WI38 (cell line): ENCODE measurements around the gene PRKAG3.

ENCODE experiments used
- H3K4me3 ChIP-seq: 2 replicates; pipeline ENCODE4 v1.5.1; 2011; ENCODE audit warnings: low read depth, mild to moderate bottlenecking, control low read depth, low read length
- CTCF ChIP-seq: IDR thresholded peaks from 2 replicates; pipeline ENCODE4 v1.5.1; 2012; ENCODE audit warnings: low read depth, mild to moderate bottlenecking, control low read depth, low read length

Gene PRKAG3

GRCh38 chr2:218788529-218789255, 42.9 kb downstream of the PRKAG3 start:
- no peak overlapping the region for H3K4me3 ChIP-seq
- TF ChIP-seq CTCF: no peak

GRCh38 chr2:218786133-218786532, 45.5 kb downstream of the PRKAG3 start:
- no peak for TF ChIP-seq CTCF

GRCh38 chr2:218785103-218785502, 46.5 kb downstream of the PRKAG3 start:
- no peak for TF ChIP-seq CTCF
- H3K4me3 ChIP-seq: no peak overlapping the region

More at GRCh38 chr2:218786133-218786532, 45.5 kb downstream of the PRKAG3 start:
- H3K4me3 ChIP-seq: no peak overlapping the region

GRCh38 chr2:218783688-218784087, 47.9 kb downstream of the PRKAG3 start:
- TF ChIP-seq CTCF: no peak
- no peak overlapping the region for H3K4me3 ChIP-seq

- TF ChIP-seq CTCF: no peak
- peak overlapping the region; percentile 61 for H3K4me3 ChIP-seq
These were observed 49.1 kb downstream of the PRKAG3 start for GRCh38 chr2:218782528-218782844.

GRCh38 chr2:218781691-218782527, 49.7 kb downstream of the PRKAG3 start, which contains the start of gene CYP27A1:
CYP27A1 (plus strand) TSS chr2:218782147; CDS start chr2:218782183, 36 bp downstream.
- TF ChIP-seq CTCF: no peak
- peak within 1 kb of the TSS; percentile 61 for H3K4me3 ChIP-seq
